ENCODE data around the gene OR52E6.

- TF ChIP-seq, protein P1, sequence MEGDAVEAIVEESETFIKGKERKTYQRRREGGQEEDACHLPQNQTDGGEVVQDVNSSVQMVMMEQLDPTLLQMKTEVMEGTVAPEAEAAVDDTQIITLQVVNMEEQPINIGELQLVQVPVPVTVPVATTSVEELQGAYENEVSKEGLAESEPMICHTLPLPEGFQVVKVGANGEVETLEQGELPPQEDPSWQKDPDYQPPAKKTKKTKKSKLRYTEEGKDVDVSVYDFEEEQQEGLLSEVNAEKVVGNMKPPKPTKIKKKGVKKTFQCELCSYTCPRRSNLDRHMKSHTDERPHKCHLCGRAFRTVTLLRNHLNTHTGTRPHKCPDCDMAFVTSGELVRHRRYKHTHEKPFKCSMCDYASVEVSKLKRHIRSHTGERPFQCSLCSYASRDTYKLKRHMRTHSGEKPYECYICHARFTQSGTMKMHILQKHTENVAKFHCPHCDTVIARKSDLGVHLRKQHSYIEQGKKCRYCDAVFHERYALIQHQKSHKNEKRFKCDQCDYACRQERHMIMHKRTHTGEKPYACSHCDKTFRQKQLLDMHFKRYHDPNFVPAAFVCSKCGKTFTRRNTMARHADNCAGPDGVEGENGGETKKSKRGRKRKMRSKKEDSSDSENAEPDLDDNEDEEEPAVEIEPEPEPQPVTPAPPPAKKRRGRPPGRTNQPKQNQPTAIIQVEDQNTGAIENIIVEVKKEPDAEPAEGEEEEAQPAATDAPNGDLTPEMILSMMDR (IDR thresholded peaks at IDR 0.05), result no peak
- no peak for TF ChIP-seq POLR2A (IDR thresholded peaks at IDR 0.05)
Observed at GRCh38 chr11:5803982-5804381, 37.7 kb downstream of the OR52E6 start.
